PC-3 (cell line): ENCODE results near the gene NIM1K.

Experiments used
- CTCF ChIP-seq: fragments of 300-600 bp; sonication (generic); conservative IDR thresholded peaks from 2 replicates; pipeline ENCODE4 v1.5.1; 2017; ENCODE audit warnings: antibody characterized with exemption, low read depth, mild to moderate bottlenecking, low read length
- EZH2 ChIP-seq: fragments of 300-600 bp; sonication (generic); IDR thresholded peaks from one replicate; pipeline ENCODE4 v1.6.1; 2017; ENCODE audit warnings: antibody characterized with exemption, mild to moderate bottlenecking, low read length; ENCODE audit not compliant: unreplicated experiment
- EZH2phosphoT487 ChIP-seq: fragments of 300-600 bp; sonication (generic); IDR thresholded peaks from 2 replicates; pipeline ENCODE4 v1.6.1; 2018; ENCODE audit warnings: mild to moderate bottlenecking, antibody characterized with exemption, low read length, borderline replicate concordance

- TF ChIP-seq CTCF (no peak), EZH2phosphoT487 (no peak), EZH2 (no peak)
These were observed 15.6 kb downstream of the NIM1K start for GRCh38 chr5:43207601-43208000.
